ENCODE results near the gene PKIG.

DNA sequence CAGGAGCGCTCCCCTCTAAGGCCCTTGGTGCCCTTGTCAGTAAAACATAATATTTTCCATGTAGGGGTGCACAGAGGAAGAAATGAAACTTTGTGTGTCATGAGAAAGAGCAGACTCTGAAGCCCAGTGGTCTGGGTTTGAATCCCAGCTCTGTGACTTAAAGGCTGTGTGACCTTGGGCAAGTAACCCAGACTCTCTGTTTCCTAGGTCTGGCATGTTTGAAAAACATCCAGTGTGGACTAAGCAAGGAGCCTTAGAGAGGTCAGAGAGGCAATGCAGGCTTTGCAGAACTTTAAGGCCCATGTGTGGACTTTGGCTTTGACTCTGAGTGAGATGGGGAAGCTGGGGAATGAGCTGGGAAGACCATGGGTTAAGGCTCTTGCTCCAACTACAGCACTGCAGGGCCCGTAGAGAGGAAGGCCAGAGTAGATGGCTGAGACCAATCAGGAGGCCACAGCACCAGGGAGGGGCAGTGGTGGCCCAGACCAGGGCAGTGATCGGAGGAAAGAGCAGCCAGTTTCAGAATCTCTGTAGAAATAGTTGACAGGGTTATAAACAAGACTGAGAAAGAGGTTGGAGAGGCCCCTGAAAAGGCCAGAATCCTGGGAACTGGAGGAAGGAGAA, 50.9 kb downstream of the PKIG start:
- no peak for TF ChIP-seq POLR2A (IDR thresholded peaks at IDR 0.05)
- TF ChIP-seq, protein P1, sequence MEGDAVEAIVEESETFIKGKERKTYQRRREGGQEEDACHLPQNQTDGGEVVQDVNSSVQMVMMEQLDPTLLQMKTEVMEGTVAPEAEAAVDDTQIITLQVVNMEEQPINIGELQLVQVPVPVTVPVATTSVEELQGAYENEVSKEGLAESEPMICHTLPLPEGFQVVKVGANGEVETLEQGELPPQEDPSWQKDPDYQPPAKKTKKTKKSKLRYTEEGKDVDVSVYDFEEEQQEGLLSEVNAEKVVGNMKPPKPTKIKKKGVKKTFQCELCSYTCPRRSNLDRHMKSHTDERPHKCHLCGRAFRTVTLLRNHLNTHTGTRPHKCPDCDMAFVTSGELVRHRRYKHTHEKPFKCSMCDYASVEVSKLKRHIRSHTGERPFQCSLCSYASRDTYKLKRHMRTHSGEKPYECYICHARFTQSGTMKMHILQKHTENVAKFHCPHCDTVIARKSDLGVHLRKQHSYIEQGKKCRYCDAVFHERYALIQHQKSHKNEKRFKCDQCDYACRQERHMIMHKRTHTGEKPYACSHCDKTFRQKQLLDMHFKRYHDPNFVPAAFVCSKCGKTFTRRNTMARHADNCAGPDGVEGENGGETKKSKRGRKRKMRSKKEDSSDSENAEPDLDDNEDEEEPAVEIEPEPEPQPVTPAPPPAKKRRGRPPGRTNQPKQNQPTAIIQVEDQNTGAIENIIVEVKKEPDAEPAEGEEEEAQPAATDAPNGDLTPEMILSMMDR (IDR thresholded peaks at IDR 0.05) = no peak

Data from suprapubic skin (tissue), 3 donors.